KG1 (cell line): ENCODE measurements around the gene NARS2.
"Not testable (repeated sequence)": the region's sequence is repeated elsewhere in the genome, so short reads cannot be mapped to it uniquely, and the experiment has no call there.

ENCODE experiments used
- DNase-seq: peaks from one replicate; lab custom pipeline; 2025; lab: John Stamatoyannopoulos, UW

The NARS2 gene

GRCh38 chr11:78542007-78542406, 32.7 kb downstream of the NARS2 start:
- DNase-seq: no peak

DNA sequence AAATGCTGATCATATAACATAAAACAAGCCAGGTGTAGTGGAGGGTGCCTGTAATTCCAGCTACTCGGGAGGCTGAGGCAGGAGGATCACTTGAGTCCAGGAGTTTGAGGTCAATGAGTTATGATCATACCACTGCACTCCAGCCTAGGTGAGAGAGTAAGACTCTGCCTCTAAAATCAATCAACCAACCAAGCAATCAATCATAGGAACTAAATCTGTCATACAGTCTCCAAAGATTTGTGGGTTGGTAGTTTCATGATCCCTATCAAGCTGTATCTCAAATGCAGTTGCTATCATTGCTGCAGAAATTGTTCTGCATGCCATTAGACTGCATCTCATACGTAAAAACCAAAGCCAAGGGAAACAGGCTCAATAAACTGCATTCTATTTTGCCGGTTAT, 33.1 kb downstream of the NARS2 start:
- no peak for DNase-seq

DNA sequence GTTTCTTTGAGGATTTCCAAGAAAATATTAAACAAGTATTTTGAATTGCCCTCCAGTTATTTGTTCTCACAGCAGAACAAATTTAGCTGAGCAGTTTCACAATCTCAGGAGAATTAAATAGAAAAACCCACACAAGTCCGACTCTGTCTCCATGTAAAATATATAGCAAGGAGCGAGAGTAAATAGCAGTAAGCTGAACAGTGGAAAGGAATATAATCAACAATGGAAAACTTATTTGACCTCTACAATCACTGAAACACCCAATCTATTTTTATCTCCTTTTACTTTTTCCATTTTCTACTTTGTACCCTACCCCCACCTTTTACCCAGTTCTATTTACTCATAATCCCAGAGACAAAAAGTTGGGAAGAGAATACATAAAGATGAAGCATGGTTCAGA, 34.4 kb downstream of the NARS2 start:
- DNase-seq: no peak

GRCh38 chr11:78539506-78539905, 35.2 kb downstream of the NARS2 start:
- DNase-seq: no peak

GRCh38 chr11:78536933-78537332, 37.7 kb downstream of the NARS2 start:
- no peak for DNase-seq

GRCh38 chr11:78535920-78536319, 38.7 kb downstream of the NARS2 start:
- no peak for DNase-seq

GRCh38 chr11:78535027-78535426, 39.6 kb downstream of the NARS2 start:
- no peak for DNase-seq

DNA sequence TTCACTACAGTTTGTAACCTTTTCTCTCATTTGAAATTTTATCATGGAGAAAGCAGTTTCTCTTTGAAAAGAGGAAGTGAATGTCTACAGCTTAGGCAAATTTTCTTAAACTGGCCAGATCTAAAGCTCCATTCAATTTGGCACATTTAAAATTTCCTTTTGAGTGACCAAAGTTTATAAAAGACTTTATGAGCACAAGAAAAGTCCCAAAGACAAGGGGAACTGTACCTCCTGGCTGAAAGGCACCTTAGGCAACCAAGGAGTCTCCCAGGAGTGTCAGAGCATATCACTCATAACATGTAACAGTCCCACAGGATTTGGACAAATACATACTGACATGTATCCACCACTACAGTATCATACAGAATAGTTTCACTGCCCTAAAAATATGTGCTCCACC, 41.3 kb downstream of the NARS2 start:
- DNase-seq: peak; percentile 25

DNA sequence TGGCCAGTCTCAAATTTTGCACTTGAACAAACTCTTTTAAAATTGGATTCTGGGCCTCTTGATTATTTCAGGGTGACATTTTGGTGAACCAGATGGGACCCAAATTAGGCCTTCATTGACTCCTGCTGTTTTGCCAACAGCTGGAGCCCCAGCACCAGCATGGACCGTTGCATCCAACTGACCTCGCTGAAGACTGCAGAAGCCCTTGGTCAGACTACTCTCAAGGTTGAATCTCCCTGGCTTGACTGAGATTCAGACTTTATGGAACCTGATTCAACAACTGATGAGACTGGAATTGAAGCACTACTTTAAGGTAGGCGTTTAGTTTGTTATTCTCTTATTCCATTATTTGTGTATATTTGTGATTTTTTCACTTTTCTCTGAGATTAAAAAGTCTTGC, 41.7 kb downstream of the NARS2 start:
- DNase-seq: no peak

GRCh38 chr11:78526497-78527146, 48.0 kb downstream of the NARS2 start:
- DNase-seq: no peak

DNA sequence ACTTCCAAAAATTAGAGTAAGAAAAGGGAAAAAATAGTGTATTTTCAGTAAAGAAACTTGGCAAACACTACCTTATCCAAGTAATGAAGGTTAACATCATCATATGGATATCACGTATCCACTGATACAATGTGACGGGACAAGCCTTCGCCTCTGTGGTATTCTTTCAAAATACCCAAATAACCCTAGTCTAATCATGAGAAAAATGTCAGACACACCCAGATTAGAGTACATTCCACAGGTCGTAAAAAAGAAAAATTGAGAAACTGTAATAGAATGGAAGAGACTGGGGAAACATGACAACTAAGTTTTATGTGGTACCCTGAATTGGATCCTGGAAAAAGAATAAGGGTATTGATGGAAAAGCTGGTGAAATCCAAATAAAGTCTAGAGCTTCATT, 48.9 kb downstream of the NARS2 start:
- no peak for DNase-seq

DNA sequence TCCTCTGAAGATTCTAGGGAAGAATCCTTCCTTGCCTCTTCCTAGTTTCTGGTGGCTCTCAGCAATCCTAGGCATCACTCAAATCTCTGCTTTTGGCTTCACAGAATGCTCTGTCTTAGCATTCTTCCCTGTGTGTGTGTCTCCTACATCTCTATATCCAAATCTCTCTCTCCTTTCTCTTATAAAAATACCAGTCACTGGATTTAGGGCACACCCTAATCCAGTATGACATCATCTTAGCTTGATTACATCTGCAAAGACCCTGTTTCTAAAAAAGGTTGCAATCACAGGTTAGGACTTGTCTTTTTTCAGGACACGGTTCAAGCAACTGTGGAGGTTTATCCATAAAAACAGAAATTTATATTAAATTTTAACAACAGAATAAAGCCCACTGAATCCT, 54.4 kb downstream of the NARS2 start:
- DNase-seq: no peak

DNA sequence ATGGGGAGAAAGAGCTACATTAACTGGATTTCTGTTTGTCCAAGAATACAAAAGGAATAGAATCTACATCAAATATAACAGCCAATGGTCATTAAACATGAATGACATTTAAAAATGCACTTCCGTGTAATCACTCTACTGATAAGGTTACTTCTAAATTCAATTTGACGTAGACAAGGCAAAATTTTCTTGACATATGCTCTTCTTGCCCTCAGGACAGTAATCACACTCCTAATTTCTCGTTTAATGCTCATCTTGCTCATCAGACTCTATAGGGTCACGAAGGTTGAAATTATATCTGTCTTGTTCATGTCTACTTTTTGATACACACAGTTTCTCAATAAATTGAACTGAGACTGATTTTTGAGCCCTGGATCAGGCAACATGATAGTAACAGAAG, 58.4 kb downstream of the NARS2 start:
- DNase-seq: no peak

GRCh38 chr11:78514922-78515502, 59.7 kb downstream of the NARS2 start:
- DNase-seq: no peak

- not testable (repeated sequence) for DNase-seq
Observed at GRCh38 chr11:78513085-78513484, 61.6 kb downstream of the NARS2 start.

- no peak for DNase-seq
Observed at GRCh38 chr11:78510597-78510996, 64.1 kb downstream of the NARS2 start.

DNA sequence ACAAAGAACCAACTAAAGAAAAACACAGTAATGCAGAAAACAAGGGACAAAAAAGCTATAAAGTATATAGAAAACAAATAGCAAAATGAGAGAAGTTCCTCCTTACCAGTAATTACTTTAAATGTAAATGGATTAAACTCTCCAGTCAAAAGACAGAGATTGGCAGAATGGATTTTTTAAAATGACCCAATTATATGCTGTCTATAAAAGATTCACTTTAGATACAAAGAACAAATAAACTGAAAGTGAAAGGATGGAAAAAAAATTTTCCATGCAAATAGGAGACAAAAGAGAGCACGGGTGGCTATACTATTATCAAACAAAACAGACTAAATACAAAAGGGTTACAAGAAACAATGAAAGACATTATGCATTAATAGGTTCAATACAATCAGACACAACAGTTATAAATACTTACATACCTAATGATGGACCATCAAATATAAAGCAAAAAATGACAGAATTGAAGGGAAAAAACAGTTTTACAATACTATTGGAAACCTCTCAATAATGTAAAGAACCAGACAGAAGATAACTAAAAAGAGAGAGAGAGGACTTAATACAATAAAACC, 64.6 kb downstream of the NARS2 start:
- no peak for DNase-seq

DNA sequence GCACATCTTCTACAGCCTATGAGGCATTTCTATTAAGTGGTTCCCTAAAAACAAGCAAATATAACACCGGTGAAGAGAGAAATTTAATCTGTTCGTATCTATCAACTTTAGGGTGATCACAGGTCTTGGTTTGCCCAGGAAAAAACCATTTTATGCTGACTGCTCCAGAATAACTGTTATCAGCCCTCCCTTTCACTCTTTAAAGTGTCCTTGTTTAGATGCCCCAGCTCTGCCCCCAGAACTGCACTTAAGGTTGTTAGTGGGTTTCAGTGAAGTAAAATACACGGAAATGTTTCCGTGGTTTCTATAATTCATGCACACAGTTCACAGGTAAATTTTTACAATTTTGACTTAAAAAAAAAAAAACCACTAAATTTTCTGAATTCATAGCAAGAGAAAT, 70.0 kb downstream of the NARS2 start:
- no peak for DNase-seq

GRCh38 chr11:78504181-78504580, 70.5 kb downstream of the NARS2 start:
- no peak for DNase-seq

- DNase-seq: no peak
Observed at GRCh38 chr11:78499971-78500370, 74.7 kb downstream of the NARS2 start.

DNA sequence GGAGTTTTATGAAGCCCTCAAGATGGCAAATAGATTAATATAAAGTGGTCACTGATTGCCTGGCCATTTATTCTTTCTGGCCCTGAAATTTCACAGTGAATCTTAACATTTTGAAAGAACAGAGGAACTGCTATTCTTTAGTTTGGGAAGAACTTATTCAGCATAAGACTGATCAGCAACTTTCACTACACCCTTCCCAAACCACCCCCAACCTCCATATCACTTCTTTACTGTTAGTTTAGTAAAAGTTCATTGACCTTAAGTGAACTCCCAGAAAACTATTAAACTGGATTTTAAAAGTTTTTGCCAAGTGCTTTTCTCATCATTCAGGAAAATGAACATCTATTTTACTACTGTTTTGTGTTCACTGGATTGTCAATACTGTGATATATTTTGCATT, 77.4 kb downstream of the NARS2 start:
- DNase-seq: no peak

DNA sequence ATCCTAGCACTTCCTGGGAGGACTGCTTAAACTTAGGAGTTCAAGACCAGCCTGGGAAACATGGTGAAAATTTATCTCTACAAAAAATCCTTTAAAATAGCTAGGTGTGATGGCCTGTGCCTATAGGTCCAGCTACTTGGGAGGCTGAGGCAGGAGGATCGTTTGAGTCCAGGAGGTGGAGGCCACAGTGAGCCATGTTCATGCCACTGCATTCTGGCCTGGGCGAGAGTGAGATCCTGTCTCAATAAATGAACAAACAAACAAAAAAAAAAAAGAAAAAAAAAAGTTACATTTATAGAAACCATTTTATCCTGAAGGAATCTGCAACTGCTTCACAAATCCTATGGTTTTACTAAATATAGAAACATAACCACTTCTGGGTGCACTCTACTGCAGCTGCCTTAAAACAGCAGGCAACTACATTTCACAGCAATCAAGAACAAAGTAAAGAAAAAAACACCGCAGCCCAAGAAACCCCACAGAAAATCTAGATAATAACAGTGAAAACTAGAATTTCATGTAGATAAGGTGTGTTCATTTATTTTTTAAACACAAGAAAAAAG, 81.2 kb downstream of the NARS2 start:
- no peak for DNase-seq

GRCh38 chr11:78492973-78493372, 81.7 kb downstream of the NARS2 start:
- no peak for DNase-seq

DNA sequence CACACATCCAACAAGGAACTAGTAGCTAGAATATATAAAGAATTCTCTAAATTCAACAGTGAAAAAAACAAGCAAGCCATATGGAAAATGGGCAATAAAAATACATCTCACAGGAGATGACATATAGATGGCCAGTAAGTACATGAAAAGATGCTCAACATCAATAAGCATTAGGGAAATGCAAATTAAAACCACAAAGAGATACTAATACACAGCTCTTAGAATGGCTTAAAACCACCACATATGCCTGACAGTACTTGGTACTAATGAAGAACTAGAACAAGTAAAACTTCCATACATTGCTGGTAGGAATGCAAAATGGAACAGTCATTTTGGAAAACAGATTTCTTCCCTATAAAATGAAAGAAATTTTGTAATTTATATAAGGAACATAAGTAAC, 85.5 kb downstream of the NARS2 start:
- no peak for DNase-seq
